HFF-Myc (cell line): Measurements from ENCODE around the gene PAWR.

Source experiments
- DNase-seq: peaks from one replicate; pipeline ENCODE4 v3.0.0-alpha.2; 2011; ENCODE audit warnings: low read depth; ENCODE audit errors: extremely low read depth
- H3K4me3 ChIP-seq: replicated peaks from 2 replicates; pipeline ENCODE4 v1.5.1; 2011; ENCODE audit warnings: low read depth, mild to moderate bottlenecking, control low read depth, low read length
- TF ChIP-seq, protein P1 (sequence below): IDR thresholded peaks from 2 replicates; pipeline ENCODE4 v1.5.1; 2012; ENCODE audit warnings: mild to moderate bottlenecking, low read depth, low read length, control low read depth; ENCODE audit errors: missing control alignments

The PAWR gene

GRCh38 chr12:79619872-79620562 is 70.7 kb downstream of the PAWR start:
- TF ChIP-seq, protein P1, sequence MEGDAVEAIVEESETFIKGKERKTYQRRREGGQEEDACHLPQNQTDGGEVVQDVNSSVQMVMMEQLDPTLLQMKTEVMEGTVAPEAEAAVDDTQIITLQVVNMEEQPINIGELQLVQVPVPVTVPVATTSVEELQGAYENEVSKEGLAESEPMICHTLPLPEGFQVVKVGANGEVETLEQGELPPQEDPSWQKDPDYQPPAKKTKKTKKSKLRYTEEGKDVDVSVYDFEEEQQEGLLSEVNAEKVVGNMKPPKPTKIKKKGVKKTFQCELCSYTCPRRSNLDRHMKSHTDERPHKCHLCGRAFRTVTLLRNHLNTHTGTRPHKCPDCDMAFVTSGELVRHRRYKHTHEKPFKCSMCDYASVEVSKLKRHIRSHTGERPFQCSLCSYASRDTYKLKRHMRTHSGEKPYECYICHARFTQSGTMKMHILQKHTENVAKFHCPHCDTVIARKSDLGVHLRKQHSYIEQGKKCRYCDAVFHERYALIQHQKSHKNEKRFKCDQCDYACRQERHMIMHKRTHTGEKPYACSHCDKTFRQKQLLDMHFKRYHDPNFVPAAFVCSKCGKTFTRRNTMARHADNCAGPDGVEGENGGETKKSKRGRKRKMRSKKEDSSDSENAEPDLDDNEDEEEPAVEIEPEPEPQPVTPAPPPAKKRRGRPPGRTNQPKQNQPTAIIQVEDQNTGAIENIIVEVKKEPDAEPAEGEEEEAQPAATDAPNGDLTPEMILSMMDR: no peak
- H3K4me3 ChIP-seq: no peak overlapping the region
- no peak for DNase-seq

GRCh38 chr12:79618848-79619404 is 71.8 kb downstream of the PAWR start:
- TF ChIP-seq, protein P1: no peak
- DNase-seq: no peak

GRCh38 chr12:79617696-79618095 is 73.1 kb downstream of the PAWR start:
- no peak overlapping the region for H3K4me3 ChIP-seq
- DNase-seq: no peak
- TF ChIP-seq, protein P1: no peak

More at GRCh38 chr12:79618848-79619404, 71.8 kb downstream of the PAWR start:
- H3K4me3 ChIP-seq: no peak overlapping the region

DNA sequence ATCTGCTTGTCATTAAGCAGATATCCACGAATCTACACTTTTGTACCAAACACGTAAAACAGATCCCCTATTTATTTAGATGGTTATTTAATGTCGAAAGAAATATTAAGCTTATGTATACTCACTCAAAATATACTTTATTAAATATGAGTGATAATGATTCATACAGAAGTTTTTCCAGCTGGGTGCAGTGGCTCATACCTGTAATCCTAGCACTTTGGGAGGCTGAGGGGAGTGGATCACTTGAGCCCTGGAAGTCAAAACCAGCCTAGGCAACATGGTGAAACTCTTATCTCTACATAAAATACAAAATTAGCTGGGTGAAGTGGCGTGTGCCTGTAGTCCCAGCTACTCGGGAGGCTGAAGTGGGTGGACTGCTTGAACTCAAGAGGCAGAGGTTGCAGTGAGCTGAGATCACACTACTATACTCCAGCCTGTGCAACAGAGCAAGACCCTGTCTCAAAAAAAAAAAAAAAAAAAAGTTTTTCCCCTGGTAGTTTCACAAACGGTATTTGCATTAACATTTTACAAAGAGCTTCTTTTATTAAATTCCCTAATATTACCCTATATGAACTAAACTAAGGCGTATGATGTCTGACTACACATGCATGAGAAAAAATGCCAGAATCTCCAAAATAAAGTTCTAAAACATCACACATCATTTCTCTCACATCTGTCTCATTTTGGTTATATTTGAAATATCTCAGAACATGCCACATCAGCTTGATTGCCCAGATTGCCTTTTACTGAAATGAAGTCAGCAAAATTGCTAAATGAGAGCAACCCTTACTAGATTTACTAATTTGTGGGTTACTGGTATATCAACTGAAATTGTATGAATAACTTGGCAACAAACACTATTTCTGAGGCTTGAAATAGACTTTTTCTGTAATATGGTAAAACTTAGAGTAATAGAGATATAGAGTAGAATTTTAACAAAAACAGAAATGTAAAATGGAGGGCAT is 74.9 kb downstream of the PAWR start:
- H3K4me3 ChIP-seq: no peak overlapping the region
- DNase-seq: no peak
- TF ChIP-seq, protein P1: no peak

- DNase-seq: no peak
- H3K4me3 ChIP-seq: no peak overlapping the region
- TF ChIP-seq, protein P1: no peak
Observed at GRCh38 chr12:79614730-79615129, 76.0 kb downstream of the PAWR start.

DNA sequence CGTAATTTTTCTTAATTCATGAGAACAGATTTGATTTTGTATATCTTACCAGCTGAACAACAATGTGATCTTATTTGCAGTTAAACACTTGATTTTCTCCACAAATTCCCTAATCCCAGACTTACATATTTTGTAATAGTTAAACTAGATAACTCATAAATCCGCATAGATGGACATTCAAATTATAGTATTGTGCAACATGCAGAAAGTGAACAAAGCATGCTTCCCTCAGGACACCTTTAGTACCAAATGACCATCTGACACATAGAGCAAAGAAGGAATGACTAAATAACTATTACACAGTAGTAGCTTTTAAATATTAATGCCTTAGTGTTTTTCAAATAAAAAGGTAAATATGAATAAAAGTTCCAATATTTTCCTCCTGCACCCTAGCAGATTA is 88.9 kb downstream of the PAWR start:
- no peak for DNase-seq
- TF ChIP-seq, protein P1: no peak
- H3K4me3 ChIP-seq: no peak overlapping the region
